ENCODE data around the gene ZSCAN20.

Gene ZSCAN20

DNA sequence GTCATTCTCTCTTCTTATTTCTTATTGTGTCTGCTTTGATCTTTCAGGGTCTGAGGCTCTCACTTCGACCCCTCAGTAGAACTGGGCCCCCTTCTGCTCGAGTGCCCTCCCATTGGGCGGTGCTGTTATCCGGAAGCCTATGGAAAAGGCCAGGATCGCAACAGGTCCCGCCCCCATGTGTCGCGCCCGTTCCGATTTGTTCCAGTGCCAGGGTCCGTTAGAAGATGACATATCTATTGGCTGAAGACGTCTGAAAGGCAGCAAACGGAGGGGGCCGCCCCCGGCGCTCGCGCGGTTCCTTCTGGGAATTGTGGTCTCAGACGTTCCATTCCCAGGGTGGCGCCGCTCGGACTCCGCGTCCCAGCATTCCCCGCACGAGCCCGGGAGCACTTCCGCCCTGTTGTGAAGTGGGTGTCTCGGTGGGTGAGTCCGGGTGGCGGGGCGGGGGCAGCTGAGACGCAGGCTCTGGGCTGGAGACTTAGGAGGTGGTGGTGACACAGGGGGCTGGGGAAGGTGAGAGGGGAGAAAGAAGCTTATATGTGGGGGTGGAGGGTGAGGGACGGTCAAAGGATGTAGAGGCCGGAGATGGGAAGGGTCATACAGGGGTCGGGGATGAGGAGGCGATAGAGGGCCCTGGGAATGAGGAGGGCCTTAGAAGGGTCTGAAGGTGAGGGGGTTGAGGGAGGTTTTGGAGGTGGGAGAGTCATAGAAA, at the start of gene ZSCAN20:
ZSCAN20 (plus strand) TSS at position 377 of the 712 bp plus-strand sequence. CDS start 6,644 bp downstream, outside the sequence.
- peak; percentile 94 for DNase-seq

DNA sequence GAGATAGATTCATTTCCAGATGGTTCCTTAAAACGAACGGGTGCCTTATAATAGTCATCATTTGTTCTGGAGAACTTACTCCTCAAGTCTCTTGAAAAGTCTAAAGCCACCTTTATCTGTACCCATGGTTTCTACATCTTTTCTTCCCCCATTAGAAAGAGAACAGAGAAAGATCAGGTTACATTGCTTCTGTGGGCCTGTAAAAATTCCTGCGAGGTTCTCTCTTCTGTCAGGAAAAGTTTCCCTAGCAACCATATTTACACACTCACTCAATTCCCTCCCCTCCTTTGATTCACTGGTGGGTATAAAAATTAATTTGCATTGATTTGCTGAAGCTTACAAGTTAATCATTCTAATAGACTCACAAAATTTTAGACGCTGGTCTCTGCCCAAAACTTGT, 48.2 kb upstream of the ZSCAN20 start:
- DNase-seq, result no peak

GRCh38 chr1:33424610-33425009, 47.8 kb upstream of the ZSCAN20 start:
- no peak for DNase-seq

GRCh38 chr1:33425900-33426299, 46.5 kb upstream of the ZSCAN20 start:
- DNase-seq, result no peak

DNA sequence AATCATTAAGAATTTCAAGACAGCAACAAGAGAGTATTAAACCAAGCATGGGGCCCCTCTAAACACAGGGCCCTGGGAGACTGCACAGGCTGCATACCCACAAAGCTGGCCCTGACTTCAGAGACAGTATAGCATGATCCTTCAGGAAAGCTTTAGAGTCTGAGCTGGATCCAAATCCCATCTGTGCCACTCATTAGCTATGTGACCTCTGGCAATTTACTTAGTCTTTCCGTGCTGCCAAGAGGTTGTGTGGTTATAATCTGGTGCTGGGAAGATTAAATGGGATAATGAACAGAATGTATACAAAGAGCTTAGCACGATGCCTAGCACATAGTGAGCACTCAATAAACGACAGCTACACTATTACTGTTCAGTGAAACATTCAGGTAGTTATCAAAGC, 45.5 kb upstream of the ZSCAN20 start:
- DNase-seq, result no peak

GRCh38 chr1:33428661-33429060, 43.8 kb upstream of the ZSCAN20 start:
- DNase-seq, result no peak

- DNase-seq, result no peak
These were observed 43.1 kb upstream of the ZSCAN20 start for GRCh38 chr1:33429332-33429731.

- no peak for DNase-seq
These were observed 42.4 kb upstream of the ZSCAN20 start for GRCh38 chr1:33429856-33430691.

DNA sequence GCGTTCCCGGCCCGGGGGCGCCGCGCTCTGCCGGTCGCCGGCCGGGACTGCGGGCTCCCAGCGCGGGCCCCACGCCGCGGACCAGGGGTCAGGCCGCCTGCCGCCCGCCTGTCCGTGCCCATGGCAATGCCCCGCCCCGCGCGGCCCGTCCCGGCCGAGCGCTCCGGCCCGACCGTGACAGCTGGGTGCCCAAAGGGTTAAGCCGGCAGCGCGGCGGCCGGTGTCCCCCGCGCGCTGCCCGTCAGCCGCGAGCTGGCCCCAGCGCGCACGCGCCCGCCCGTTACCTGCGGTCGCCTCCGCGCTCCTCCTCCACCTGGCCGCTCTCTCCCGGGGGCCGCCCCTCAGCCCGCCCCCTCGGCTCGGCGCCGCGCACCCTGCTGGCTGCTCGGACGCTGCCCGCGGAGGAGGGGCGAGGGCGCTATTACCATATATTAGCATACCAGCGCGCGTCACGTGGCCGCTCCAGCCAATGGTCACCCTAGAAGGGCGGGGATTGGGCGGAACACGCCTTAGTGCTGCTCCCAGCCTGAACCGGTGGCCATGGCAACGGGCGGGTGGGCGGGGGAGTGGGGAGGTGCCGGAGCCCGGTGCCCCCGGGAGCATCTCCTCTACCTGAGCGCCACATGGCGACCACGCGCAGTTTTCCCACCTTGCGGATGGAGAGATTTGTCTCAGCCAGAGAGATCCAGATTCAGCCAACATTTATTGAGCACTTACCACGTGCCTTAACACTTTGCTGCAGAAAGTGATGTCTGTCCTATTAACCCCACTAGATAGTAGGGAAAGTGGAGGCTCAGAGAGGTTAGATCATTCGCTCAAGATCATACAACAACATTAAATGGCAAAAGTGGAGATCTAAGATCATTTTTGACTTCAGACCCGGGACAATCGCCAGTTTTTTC, 41.5 kb upstream of the ZSCAN20 start, which contains the start of gene PHC2:
PHC2 (minus strand) TSS at position 404 of the 902 bp plus-strand sequence. CDS start 55,556 bp downstream, outside the sequence.
- peak; percentile 96 for DNase-seq

- no peak for DNase-seq
These were observed 38.7 kb upstream of the ZSCAN20 start for GRCh38 chr1:33433509-33434362.

GRCh38 chr1:33434363-33434750, 38.1 kb upstream of the ZSCAN20 start:
- no peak for DNase-seq

- DNase-seq, result no peak
These were observed 37.2 kb upstream of the ZSCAN20 start for GRCh38 chr1:33435096-33435820.

- DNase-seq, result no peak
These were observed 35.7 kb upstream of the ZSCAN20 start for GRCh38 chr1:33436557-33437285.

DNA sequence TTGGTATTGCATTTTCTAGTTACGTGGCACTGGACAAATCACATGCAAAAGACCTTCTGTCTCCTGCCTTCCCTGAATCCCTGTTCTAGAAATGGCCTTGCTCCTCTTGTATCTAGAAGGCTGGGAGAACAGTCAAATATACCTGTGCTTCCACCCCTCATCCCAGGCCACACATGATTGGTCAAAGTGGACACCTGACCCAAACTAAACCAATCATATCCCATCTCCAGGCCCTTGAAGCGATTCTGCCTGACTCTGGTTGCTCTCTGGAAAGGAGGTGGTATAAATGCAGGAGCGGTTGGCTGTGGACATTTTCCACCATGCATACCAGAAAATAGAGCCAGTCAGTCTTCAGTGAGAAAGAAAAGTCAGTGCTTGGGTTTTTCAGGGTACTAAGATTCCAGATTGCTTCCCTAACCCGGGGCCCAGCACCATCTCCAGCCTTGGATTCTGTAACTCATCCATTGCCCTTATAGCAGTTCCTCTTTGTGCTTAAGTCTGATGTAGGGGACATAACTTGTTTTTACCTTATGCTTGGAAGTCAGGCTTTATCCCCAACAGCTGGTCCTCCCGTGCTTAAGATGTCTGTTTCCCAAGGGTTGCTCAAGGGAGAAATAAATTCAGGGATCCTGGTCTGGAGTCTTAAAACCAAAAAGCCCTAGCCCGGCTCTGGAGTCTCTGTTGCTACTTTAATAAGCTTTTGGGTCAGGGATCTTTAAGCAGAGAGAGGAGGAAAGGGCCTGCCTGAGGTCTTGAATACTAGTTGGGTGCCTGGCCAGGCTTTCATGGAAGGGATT, 33.9 kb upstream of the ZSCAN20 start:
- DNase-seq, result no peak

GRCh38 chr1:33439662-33440061, 32.8 kb upstream of the ZSCAN20 start:
- no peak for DNase-seq

DNA sequence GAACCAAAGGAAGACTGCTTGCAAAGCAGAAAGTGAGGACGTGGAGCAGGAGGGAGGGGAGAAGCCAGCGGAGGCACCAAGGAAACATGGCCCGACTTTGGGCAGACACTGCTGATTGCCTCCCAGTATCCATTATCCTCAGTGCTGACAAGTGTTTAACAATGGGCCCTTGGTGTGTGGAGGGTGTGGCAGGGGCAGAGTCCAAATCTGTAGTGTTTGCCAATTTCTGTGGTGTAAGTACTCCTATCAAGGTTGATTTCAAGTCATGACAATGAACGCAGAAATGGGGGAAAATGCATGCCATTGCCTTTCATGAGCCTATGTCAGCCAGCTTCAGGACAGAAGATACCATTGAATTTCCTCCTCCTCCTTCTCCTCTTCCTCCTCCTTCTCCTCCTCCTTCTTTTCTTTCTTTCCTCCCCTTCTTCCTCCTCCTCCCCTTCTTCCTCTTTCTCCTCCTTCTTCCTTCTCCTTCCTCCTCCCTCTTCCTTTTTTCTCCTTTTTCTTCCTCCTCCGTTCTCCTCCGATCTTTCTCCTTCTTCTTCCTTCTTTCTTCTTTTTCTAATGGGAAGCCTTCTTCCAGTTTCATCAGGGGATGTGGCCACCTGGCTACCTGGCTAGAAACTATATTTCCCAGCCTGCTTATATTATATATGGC, 31.2 kb upstream of the ZSCAN20 start:
- DNase-seq, result no peak

DNA sequence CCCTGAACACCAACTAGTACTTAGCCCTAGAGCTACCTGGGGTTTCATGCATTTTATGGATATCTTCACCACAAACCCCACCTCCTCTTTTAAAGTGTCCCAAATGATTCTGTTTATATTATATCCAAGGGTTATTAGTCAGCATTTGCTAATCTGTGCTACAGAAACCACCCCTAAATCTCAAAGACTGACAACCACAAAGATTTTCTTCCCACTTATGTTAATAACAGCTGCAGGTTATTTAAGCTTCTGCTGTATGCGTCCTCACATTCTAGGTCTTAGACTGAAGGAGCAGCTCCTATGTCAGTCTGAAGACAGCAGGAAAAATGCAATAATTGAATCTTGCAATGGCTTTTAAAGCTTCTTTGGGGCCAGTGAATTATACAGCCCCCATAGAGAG, 30.3 kb upstream of the ZSCAN20 start:
- DNase-seq, result no peak

- no peak for DNase-seq
These were observed 29.3 kb upstream of the ZSCAN20 start for GRCh38 chr1:33443080-33443704.

DNA sequence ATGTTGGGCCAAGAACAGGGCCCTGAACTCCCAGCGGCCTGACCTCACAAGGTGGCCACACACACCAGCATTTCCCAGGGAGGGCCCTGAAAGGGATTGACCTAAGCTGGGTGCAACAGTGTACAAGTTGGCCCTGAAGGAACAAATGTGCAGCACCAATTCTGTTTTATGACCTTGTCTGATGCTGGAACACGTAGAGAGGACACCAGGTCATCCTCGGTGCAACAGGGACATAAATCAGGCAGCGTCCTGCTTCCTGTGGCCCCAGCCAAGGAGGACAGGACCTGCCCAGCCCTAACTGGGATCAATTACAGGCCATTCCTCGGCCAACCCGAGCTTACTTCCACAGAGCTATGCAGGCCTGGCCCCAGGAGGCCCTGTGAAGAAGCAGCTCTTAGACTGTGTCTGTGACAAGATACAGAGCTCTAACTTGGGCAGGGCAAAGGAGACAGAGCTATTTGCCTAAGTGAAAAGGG, 28.7 kb upstream of the ZSCAN20 start:
- no peak for DNase-seq

Measured in activated effector memory CD4-positive, alpha-beta T cell treated with anti-CD3 and anti-CD28 coated beads, Interleukin-2, amount 50 U/mL, for 16 hours (primary cell).